Small intestine (tissue), 7 donors: ENCODE data around the gene UNC50. TPM values are rescaled to one million over a fixed set of nuclear protein-coding genes. Genes with fewer than 3 reads are reported as not detected.

Experiments
- DNase-seq, 2 donors: peaks; one replicate each; pipeline versions ENCODE4 v3.0.0 to v3.0.0-alpha.2; 2013
- FAIRE-seq: peaks from 2 replicates; lab custom pipeline; 2012; peaks lifted over from hg19 to GRCh38; lab: Jason Lieb, UNC
- H3K27ac ChIP-seq, 3 donors: one replicate each; pipeline ENCODE4 v1.5.1; 2013; ENCODE audit warnings: low read length in 2 of 3, mild to moderate bottlenecking in 2 of 3, control low read depth in 1 of 3, inconsistent platforms in 1 of 3, low read depth in 1 of 3, moderate library complexity in 1 of 3
- H3K27me3 ChIP-seq, 3 donors: one replicate each; pipeline ENCODE4 v1.6.1; 2013; ENCODE audit warnings: low read length in 3 of 3, inconsistent platforms in 1 of 3; ENCODE audit not compliant: control insufficient read depth in 3 of 3, insufficient read depth in 3 of 3
- H3K36me3 ChIP-seq, 3 donors: one replicate each; pipeline ENCODE4 v1.6.1; 2013; ENCODE audit warnings: low read length in 3 of 3, inconsistent platforms in 1 of 3, low read depth in 1 of 3, mild to moderate bottlenecking in 1 of 3, moderate library complexity in 1 of 3; ENCODE audit not compliant: control insufficient read depth in 3 of 3, insufficient read depth in 2 of 3
- H3K4me1 ChIP-seq, 3 donors: one replicate each; pipeline ENCODE4 v1.6.1; 2013; ENCODE audit warnings: low read length in 2 of 3, inconsistent platforms in 1 of 3, low read depth in 1 of 3, mild to moderate bottlenecking in 1 of 3, moderate library complexity in 1 of 3; ENCODE audit not compliant: control insufficient read depth in 3 of 3, insufficient read depth in 2 of 3
- H3K4me3 ChIP-seq, 3 donors: one replicate each; pipeline ENCODE4 v1.5.1; 2013; ENCODE audit warnings: low read length in 3 of 3, control low read depth in 1 of 3, inconsistent platforms in 1 of 3, low read depth in 1 of 3, mild to moderate bottlenecking in 1 of 3, moderate library complexity in 1 of 3
- H3K9me3 ChIP-seq, 2 donors: one replicate each; pipeline ENCODE4 v1.6.1; 2013; ENCODE audit warnings: low read depth in 1 of 2, low read length in 1 of 2; ENCODE audit not compliant: control insufficient read depth in 2 of 2, insufficient read depth in 1 of 2
- WGBS, 3 donors: extraction: QIAGEN DNeasy Blood & Tissue Kit; methylation state at CpG; one replicate each; pipeline ENCODE4 v1.1.7; 2013; 5-methylcytosine and 5-hydroxymethylcytosine counted together
- polyA plus RNA-seq, 4 donors: library from polyadenylated mRNA; stranded (reverse) in 3 of 4; unstranded in 1 of 4; fragments of 200-250 nt in 3 of 4; fragments of 120-200 nt in 1 of 4; gene quantifications; one replicate each; pipeline versions ENCODE4 v1.2.1 to v1.2.3, GENCODE V29; 2013
- donor health status: healthy with polysubstance abuse.
- donor health status: control.
- donor health status: control.
- donor health status: Bipolar disorder and iron deficiency.
- donor health status: healthy.

The UNC50 gene
- polyA plus RNA-seq, 4 donors, result 17.0 to 57.8 (median 27.4) TPM

DNA sequence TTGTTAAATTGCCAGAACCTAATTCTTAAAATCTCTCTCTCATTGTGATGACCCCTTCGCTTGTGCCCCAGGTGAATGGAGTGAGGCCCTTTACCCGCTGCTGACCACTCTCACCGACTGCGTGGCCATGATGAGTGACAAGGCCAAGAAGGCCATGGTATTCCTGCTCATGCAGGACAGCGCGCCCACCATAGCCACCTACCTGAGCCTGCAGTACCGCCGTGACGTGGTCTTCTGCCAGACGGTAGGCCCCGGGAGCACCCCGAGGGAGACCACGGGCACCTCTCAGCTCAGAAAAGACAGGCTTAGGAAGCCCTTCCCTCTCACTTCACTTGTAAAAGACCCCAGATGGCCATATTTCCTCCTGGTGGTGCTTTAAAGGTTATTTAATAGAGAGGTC is 45.0 kb upstream of the UNC50 start:
- Histone ChIP-seq H3K36me3 (peaks cover 0 to 57% (median 3%) of the 10 kb centered on the region in 3 donors), H3K4me1 (no peaks in the 10 kb centered on the region), H3K9me3 (no peaks in the 10 kb centered on the region), H3K27me3 (no peaks in the 10 kb centered on the region), H3K27ac (no peak overlapping the region), H3K4me3 (no peak overlapping the region)
- DNase-seq, result no peak
- no peak for FAIRE-seq
- 97 to 100% (median 100%) methylated on average over 13 of the region's 13 CpGs for WGBS, 3 donors

- Histone ChIP-seq H3K9me3 (no peaks in the 10 kb centered on the region), H3K36me3 (peaks cover 0 to 64% (median 3%) of the 10 kb centered on the region in 3 donors), H3K27ac (no peak overlapping the region), H3K27me3 (no peaks in the 10 kb centered on the region), H3K4me3 (no peak overlapping the region), H3K4me1 (no peaks in the 10 kb centered on the region)
- DNase-seq (peak; percentile 48 to 81), FAIRE-seq (no peak)
- WGBS, 3 donors, result 78 to 85% (median 81%) methylated on average over 17 of the region's 17 CpGs
Observed at GRCh38 chr2:98564541-98565132, 43.8 kb upstream of the UNC50 start.

DNA sequence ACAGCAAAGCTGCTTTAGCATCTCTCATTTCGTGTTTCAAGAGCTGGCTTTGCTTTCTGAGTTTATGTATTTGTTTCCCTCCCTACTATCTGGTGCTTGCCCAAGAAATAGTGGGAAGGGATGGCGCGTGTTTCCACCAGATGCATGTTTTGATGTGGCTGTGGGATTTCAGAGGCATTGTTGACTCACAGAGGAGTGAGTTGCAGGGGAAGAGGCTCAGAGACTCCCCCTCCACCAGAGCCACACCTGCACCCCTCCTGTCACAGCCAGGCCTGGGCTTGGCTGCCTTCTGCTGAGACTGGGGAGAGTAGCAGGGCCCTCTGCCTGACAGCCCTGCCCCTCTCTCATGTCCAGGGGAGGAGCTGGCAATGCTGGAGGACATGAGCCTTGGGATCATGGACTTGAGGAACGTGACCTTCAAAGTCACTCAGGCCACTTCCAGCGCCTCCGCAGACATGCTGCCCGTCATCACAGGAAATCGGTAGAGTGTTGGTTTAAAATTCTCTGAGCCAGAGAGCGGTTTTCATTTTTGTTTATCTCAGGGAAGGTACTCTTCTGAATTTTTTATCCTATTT is 43.0 kb upstream of the UNC50 start:
- WGBS, 3 donors, result 91 to 96% (median 92%) methylated on average over 9 of the region's 9 CpGs
- H3K36me3 ChIP-seq, result peaks cover 0 to 71% (median 3%) of the 10 kb centered on the region in 3 donors
- no peak for FAIRE-seq

DNA sequence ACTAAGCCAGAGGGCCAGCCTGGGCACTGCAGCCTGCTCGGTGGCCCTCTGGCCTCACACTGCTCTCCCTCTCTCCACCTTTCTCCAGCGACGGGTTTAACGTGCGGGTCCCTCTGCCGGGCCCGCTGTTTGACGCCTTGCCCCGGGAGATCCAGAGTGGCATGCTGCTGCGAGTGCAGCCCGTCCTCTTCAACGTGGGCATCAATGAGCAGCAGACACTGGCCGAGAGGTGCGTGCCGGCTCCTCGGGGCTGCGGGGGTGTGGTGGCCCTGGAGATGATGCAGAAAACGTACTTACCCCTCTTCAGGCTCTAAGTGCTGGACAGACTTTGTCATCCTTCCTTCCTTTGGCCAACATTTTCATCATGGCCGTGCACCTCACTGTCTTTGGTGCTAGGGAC is 42.4 kb upstream of the UNC50 start:
- Histone ChIP-seq H3K9me3 (no peaks in the 10 kb centered on the region), H3K4me3 (no peak overlapping the region), H3K36me3 (peaks cover 0 to 73% (median 3%) of the 10 kb centered on the region in 3 donors), H3K27me3 (no peaks in the 10 kb centered on the region), H3K4me1 (no peaks in the 10 kb centered on the region), H3K27ac (no peak overlapping the region)
- no peak for DNase-seq
- no peak for FAIRE-seq
- WGBS, 3 donors, result 94 to 96% (median 96%) methylated on average over 19 of the region's 19 CpGs

More for the DNA sequence above, 43.0 kb upstream of the UNC50 start:
- peak overlapping the region in 1 of 3 donors; percentile 15 for H3K27ac ChIP-seq
- H3K27me3 ChIP-seq, result no peaks in the 10 kb centered on the region
- no peak overlapping the region for H3K4me3 ChIP-seq
- H3K9me3 ChIP-seq, result no peaks in the 10 kb centered on the region
- no peaks in the 10 kb centered on the region for H3K4me1 ChIP-seq
- no peak for DNase-seq

DNA sequence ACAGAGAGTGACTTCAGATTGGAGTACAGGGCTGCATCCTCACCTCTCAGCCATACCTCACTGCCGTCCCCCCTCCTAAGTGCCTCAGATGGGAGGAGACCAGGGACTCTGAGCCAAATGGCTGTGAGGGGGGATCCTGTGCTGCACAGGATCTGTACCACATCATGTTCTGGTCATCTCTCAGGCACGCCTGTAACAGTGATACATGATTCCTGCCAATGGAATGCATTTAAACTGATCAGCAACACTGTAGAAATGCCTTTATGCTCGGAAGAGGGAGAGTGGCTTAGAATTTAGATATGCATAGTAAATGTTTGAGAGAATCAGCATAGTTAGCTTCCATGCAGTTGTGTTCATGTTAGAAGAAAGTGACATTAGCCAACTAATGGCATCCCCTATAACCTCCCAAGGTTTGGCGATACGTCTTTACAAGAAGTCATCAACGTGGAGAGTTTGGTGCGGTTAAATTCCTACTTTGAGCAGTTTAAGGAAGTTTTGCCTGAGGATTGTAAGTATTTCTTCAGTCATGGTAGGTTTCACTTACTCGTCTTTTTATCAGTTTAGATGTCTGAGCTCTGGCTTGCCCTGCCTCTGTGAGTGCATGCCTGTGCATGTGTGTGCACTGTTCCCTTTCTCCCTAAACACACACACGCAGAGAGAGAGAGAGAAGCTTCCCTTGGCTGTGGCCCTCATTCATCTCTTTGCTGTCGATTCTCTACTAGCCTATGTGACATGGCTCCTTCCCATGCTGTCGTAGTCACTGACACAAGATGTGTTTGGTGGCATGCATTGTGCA is 40.0 kb upstream of the UNC50 start:
- WGBS, 3 donors, result 86 to 96% (median 93%) methylated on average over 11 of the region's 11 CpGs
- H3K27ac ChIP-seq, result no peak overlapping the region
- H3K9me3 ChIP-seq, result no peaks in the 10 kb centered on the region
- DNase-seq (no peak), FAIRE-seq (no peak)
- H3K27me3 ChIP-seq, result no peaks in the 10 kb centered on the region
- H3K4me1 ChIP-seq, result no peaks in the 10 kb centered on the region
- H3K4me3 ChIP-seq, result no peak overlapping the region
- H3K36me3 ChIP-seq, result peaks cover 2 to 87% (median 3%) of the 10 kb centered on the region in 3 donors

- WGBS, 3 donors, result 66 to 69% (median 68%) methylated on average over 19 of the region's 19 CpGs
- H3K27me3 ChIP-seq, result no peaks in the 10 kb centered on the region
- FAIRE-seq (no peak), DNase-seq (peak; percentile 23 to 49)
- no peak overlapping the region for H3K27ac ChIP-seq
- H3K4me3 ChIP-seq, result no peak overlapping the region
- H3K36me3 ChIP-seq, result peaks cover 2 to 88% (median 3%) of the 10 kb centered on the region in 3 donors
- no peaks in the 10 kb centered on the region for H3K4me1 ChIP-seq
- H3K9me3 ChIP-seq, result no peaks in the 10 kb centered on the region
Observed at GRCh38 chr2:98569197-98569793, 39.1 kb upstream of the UNC50 start.

DNA sequence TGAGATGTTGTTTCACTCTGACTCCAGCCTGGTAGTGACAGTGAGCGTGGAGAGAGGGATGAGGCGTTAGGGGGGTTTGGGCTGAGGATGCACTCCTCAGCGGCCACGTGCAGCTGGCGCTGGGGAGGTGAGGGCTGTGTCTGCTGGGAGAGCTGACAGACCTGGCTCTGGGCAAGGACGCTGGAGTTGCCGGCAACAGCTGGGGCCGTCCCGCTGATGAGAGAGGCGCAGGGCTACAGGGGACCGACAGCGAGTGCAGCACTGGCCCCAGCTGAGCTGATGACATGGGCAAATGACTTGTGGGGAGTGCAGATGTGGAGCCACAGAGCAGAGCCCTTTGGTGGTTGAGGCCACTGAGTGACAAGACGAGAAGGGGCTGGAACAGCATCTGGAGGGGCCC is 38.5 kb upstream of the UNC50 start:
- no peaks in the 10 kb centered on the region for H3K27me3 ChIP-seq
- no peaks in the 10 kb centered on the region for H3K9me3 ChIP-seq
- DNase-seq, result no peak
- 94 to 98% (median 97%) methylated on average over 13 of the region's 13 CpGs for WGBS, 3 donors
- no peak overlapping the region for H3K27ac ChIP-seq
- H3K4me3 ChIP-seq, result no peak overlapping the region
- no peaks in the 10 kb centered on the region for H3K4me1 ChIP-seq
- no peak for FAIRE-seq
- peaks cover 2 to 83% (median 3%) of the 10 kb centered on the region in 3 donors for H3K36me3 ChIP-seq

DNA sequence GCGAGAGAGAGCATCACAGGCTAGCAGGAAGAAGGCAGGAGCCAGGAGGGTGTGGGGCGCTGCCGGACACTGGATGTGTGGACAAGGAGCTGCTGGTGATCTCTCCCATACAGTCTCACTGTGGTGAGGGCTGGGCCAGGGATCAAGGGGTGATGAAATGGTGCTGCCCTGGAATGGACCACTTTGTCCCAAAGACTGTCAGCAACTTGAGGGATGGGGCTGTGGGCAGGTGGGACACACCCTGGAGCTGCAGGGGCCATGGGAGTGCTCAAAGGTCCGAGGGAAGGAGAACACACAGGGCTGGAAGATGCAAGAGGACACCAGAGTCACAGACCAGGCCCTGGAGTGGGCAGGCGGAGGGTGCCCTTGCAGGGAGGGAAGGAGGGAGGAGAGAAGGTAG is 38.0 kb upstream of the UNC50 start:
- no peaks in the 10 kb centered on the region for H3K27me3 ChIP-seq
- H3K4me1 ChIP-seq, result no peaks in the 10 kb centered on the region
- peaks cover 2 to 80% (median 3%) of the 10 kb centered on the region in 3 donors for H3K36me3 ChIP-seq
- WGBS, 3 donors, result 94 to 99% (median 94%) methylated on average over 5 of the region's 5 CpGs
- no peak overlapping the region for H3K27ac ChIP-seq
- DNase-seq (no peak), FAIRE-seq (no peak)
- no peak overlapping the region for H3K4me3 ChIP-seq
- no peaks in the 10 kb centered on the region for H3K9me3 ChIP-seq
